ENCODE measurements around the gene TMEM190.

TMEM190 gene

GRCh38 chr19:55352549-55353145 lies 24.0 kb upstream of the TMEM190 start:
- no peak for DNase-seq

GRCh38 chr19:55353356-55353802 lies 23.2 kb upstream of the TMEM190 start:
- DNase-seq = no peak

- DNase-seq = peak; percentile 59
Observed at GRCh38 chr19:55353803-55354697, 22.6 kb upstream of the TMEM190 start.

GRCh38 chr19:55354698-55355212 lies 21.9 kb upstream of the TMEM190 start, which contains the start of gene COX6B2:
Gene COX6B2 (minus strand): TSS chr19:55354719. CDS start chr19:55354521, 198 bp downstream.
- no peak for DNase-seq

- DNase-seq = no peak
Observed at GRCh38 chr19:55355213-55355821, 21.3 kb upstream of the TMEM190 start.

GRCh38 chr19:55358493-55358892 lies 18.1 kb upstream of the TMEM190 start:
- DNase-seq = no peak

GRCh38 chr19:55358943-55359908 lies 17.4 kb upstream of the TMEM190 start:
- DNase-seq = no peak

- DNase-seq = no peak
Observed at GRCh38 chr19:55360902-55361301, 15.7 kb upstream of the TMEM190 start.

- DNase-seq = no peak
Observed at GRCh38 chr19:55362174-55362989, 14.2 kb upstream of the TMEM190 start.

GRCh38 chr19:55362990-55363716 lies 13.5 kb upstream of the TMEM190 start, which contains the start of gene GARIN5B:
Gene GARIN5B (minus strand): TSS chr19:55363260. CDS start chr19:55363066, 194 bp downstream.
- no peak for DNase-seq

GRCh38 chr19:55365245-55365644 lies 11.4 kb upstream of the TMEM190 start:
- DNase-seq = no peak

GRCh38 chr19:55365964-55366363 lies 10.7 kb upstream of the TMEM190 start:
- no peak for DNase-seq

GRCh38 chr19:55366790-55367189 lies 9.8 kb upstream of the TMEM190 start:
- no peak for DNase-seq

GRCh38 chr19:55368106-55368505 lies 8.5 kb upstream of the TMEM190 start:
- DNase-seq = no peak

- no peak for DNase-seq
Observed at GRCh38 chr19:55368701-55369563, 7.7 kb upstream of the TMEM190 start.

- DNase-seq = peak; percentile 29
Observed at GRCh38 chr19:55369653-55370304, 6.8 kb upstream of the TMEM190 start.

GRCh38 chr19:55370305-55370988 lies 6.2 kb upstream of the TMEM190 start, which contains the start of gene IL11:
Gene IL11 (minus strand): TSS chr19:55370463. CDS start chr19:55370310, 153 bp downstream.
- no peak for DNase-seq
